B cell (primary cell): ENCODE data around the gene BRMS1. TPM values are rescaled to one million over a fixed set of nuclear protein-coding genes. Genes with fewer than 3 reads are reported as not detected.
A peak's percentile ranks its signal among the peaks of the same experiment; 100 is the strongest.

Experiments used
- ATAC-seq: fragments of 200-7000 bp; cut with Tn5 transposase; one replicate; pipeline ENCODE4 v1.10.0; 2021; ENCODE audit warnings: low read depth, mild to moderate bottlenecking, moderate number of reproducible peaks, moderate library complexity
- CTCF ChIA-PET: fragments of 350-600 bp; sonication (Branson Sonifier 250); formaldehyde crosslinking; loops from one replicate; lab custom pipeline; 2021; ENCODE audit warnings: antibody characterized with exemption, inconsistent platforms; lab: Charles Lee
- POLR2A ChIA-PET: fragments of 350-600 bp; sonication (Branson Sonifier 250); formaldehyde crosslinking; loops from one replicate; lab custom pipeline; 2021; ENCODE audit warnings: antibody characterized with exemption; lab: Charles Lee
- DNase-seq: peaks from one replicate; pipeline ENCODE4 v3.0.0; 2013
- H2AFZ ChIP-seq: 2 replicates; pipeline ENCODE4 v1.6.1; 2012; ENCODE audit warnings: mild to moderate bottlenecking, low read depth, low read length; ENCODE audit not compliant: insufficient read depth, poor library complexity, severe bottlenecking
- H3K27ac ChIP-seq, 2 donors: 1 replicate in 1 of 2; 2 replicates in 1 of 2; pipeline ENCODE4 v1.5.1; 2012 to 2013; ENCODE audit warnings: low read length in 2 of 2, mild to moderate bottlenecking in 2 of 2, moderate library complexity in 1 of 2
- H3K27me3 ChIP-seq, 4 experiments: fragments of 200-600 bp in 1 of 4; sonication (generic) in 1 of 4; replicated peaks in 1 of 4; 1 replicate in 2 of 4; 2 replicates in 2 of 4; pipeline versions ENCODE4 v1.6.1 to v1.7.0; 2013 to 2016; ENCODE audit warnings: low read length in 3 of 4, mild to moderate bottlenecking in 2 of 4, mixed read lengths in 1 of 4, moderate library complexity in 1 of 4; ENCODE audit not compliant: insufficient read depth in 4 of 4, control insufficient read depth in 3 of 4; ENCODE audit errors: control extremely low read depth in 1 of 4
- H3K36me3 ChIP-seq, 2 experiments: replicated peaks in 1 of 2; 1 replicate in 1 of 2; 2 replicates in 1 of 2; pipeline versions ENCODE4 v1.6.1 to v1.7.1; 2013; ENCODE audit warnings: low read length in 1 of 2; ENCODE audit not compliant: insufficient read depth in 2 of 2, control insufficient read depth in 1 of 2; ENCODE audit errors: control extremely low read depth in 1 of 2, extremely low read depth in 1 of 2
- H3K4me1 ChIP-seq, 2 donors: fragments of 200-600 bp in 1 of 2; sonication (generic) in 1 of 2; 1 replicate in 1 of 2; 2 replicates in 1 of 2; pipeline versions ENCODE4 v1.5.1 to v1.6.1; 2013 to 2017; ENCODE audit warnings: low read length in 2 of 2; ENCODE audit not compliant: control insufficient read depth in 2 of 2, insufficient read depth in 2 of 2
- H3K4me2 ChIP-seq: replicated peaks from 2 replicates; pipeline ENCODE3; 2012; ENCODE audit warnings: mild to moderate bottlenecking, low read depth, low read length; ENCODE audit not compliant: poor library complexity, severe bottlenecking
- H3K4me3 ChIP-seq, 5 experiments: fragments of 200-600 bp in 1 of 5; sonication (generic) in 1 of 5; 1 replicate in 3 of 5; 2 replicates in 2 of 5; pipeline versions ENCODE4 v1.5.1 to v1.7.0; 2011 to 2016; ENCODE audit warnings: low read length in 4 of 5, mild to moderate bottlenecking in 4 of 5, low read depth in 2 of 5, control low read depth in 1 of 5, moderate library complexity in 1 of 5; ENCODE audit not compliant: insufficient read depth in 1 of 5; ENCODE audit errors: control extremely low read depth in 1 of 5, extremely low read depth in 1 of 5
- H3K79me2 ChIP-seq: fragments of 200-600 bp; sonication (generic); one replicate; pipeline ENCODE4 v1.6.0; 2016; ENCODE audit warnings: low read length; ENCODE audit not compliant: control insufficient read depth, insufficient read depth
- H3K9ac ChIP-seq: fragments of 200-600 bp; sonication (generic); 2 replicates; pipeline ENCODE4 v1.6.1; 2017; ENCODE audit warnings: mild to moderate bottlenecking, low read length, moderate library complexity
- H3K9me3 ChIP-seq, 3 donors: one replicate each; pipeline versions ENCODE4 v1.6.1 to v1.7.1; 2013; ENCODE audit warnings: low read length in 2 of 3; ENCODE audit not compliant: control insufficient read depth in 2 of 3, insufficient read depth in 1 of 3; ENCODE audit errors: control extremely low read depth in 1 of 3
- H4K20me1 ChIP-seq: 2 replicates; pipeline ENCODE4 v1.6.0; 2012; ENCODE audit warnings: mild to moderate bottlenecking, low read length; ENCODE audit not compliant: insufficient read depth, control insufficient read depth, poor library complexity, severe bottlenecking
- H3K27ac Mint-ChIP-seq: one replicate; pipeline ENCODE4 v1.8.0; 2021; ENCODE audit warnings: mixed read lengths
- H3K27me3 Mint-ChIP-seq: one replicate; pipeline ENCODE4 v1.8.0; 2021; ENCODE audit warnings: mixed read lengths
- H3K4me1 Mint-ChIP-seq: one replicate; pipeline ENCODE4 v1.8.0; 2021; ENCODE audit warnings: mixed read lengths
- H3K4me3 Mint-ChIP-seq: one replicate; pipeline ENCODE4 v1.8.0; 2021; ENCODE audit warnings: mixed read lengths
- H3K9me3 Mint-ChIP-seq: one replicate; pipeline ENCODE4 v1.8.0; 2022; ENCODE audit warnings: mixed read lengths; ENCODE audit not compliant: insufficient read depth
- EZH2 ChIP-seq: IDR thresholded peaks from 2 replicates; pipeline ENCODE4 v1.6.1; 2012; ENCODE audit warnings: borderline replicate concordance, low read depth, mild to moderate bottlenecking, moderate library complexity, low read length; ENCODE audit not compliant: insufficient read depth, poor library complexity, severe bottlenecking
- WGBS: methylation state at CpG from one replicate; pipeline ENCODE4 v1.1.5; 2013; ENCODE audit warnings: missing lambda C conversion rate; ENCODE audit not compliant: insufficient coverage; 5-methylcytosine and 5-hydroxymethylcytosine counted together
- intact Hi-C: fragments of 100-400 bp; cut with micrococcal nuclease; formaldehyde crosslinking; loops from one replicate; pipeline ENCODE4 v1.10.0; 2022
- polyA plus RNA-seq: library from polyadenylated mRNA; depleted of rRNA; stranded (reverse); fragments of >200 nt; gene quantifications from 2 replicates; pipeline ENCODE4 v1.2.3, GENCODE V29; 2012
- total RNA-seq, 2 donors: library from RNA; stranded (reverse); fragments of 120-200 nt in 1 of 2; gene quantifications; 1 replicate in 1 of 2; 2 replicates in 1 of 2; pipeline versions ENCODE4 v1.2.3 to v1.2.4, GENCODE V29; 2013 to 2022
- TF ChIP-seq, protein P1 (sequence below): fragments of 200-600 bp; IDR thresholded peaks from one replicate; pipeline ENCODE4 v1.8.0; 2022; ENCODE audit warnings: antibody characterized with exemption, mild to moderate bottlenecking

Gene BRMS1
- total and polyA plus RNA-seq, 2 donors (not counting 1 experiment from before 2014, with no cell fraction given) = 51.2 to 58.3 TPM

DNA sequence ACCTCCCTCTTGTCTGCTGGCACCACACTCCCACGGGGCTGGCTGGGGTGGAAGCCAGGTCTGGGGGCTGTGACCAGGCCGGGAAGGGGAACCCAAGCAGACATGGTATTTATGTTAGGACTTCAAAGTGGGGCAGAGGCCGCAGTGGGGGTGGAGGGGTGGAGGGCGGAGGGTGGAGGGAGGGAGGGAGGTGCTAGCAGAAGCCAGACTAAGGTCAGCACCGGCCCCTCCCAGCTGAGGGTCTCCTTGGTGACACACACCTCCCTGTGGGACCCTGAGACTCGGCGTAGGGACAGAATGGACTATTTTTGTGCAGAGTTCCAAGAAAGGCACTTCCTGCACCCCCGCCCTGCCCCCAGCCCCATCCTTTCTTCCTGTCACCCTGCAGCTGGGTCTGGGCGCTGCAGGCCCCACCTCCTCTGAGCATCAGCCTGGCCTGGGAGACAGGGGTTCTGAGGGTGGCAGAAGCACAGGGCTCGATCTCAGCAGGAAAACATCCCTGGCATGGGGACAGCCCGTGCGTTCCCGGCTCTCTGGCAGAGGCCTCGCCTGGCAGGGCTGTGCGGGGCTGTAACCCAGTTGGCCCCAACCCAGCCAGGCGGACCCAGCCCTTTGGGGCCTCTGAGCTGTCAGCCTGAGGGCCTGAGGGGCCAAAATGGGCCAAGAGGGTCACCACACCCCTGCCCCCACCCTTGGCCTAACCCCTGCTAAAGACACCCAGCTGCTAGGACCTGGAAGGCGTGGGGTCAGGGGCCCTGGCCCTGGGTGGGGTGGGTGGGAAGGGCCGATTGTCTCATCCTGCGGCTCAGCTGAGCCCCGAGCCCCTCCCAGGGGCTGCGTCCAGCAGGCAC is 18.4 kb downstream of the BRMS1 start:
- WGBS = 47% methylated on average over 15 of the region's 21 CpGs
- Mint-ChIP-seq H3K9me3 (no peaks in the 10 kb centered on the region), H3K4me3 (no peak overlapping the region), H3K27ac (no peak overlapping the region), H3K27me3 (no peaks in the 10 kb centered on the region), H3K4me1 (peaks cover 16% of the 10 kb centered on the region)
- Histone ChIP-seq H3K4me3 (no peak overlapping the region), H2AFZ (no peak overlapping the region), H3K4me2 (no peak overlapping the region), H3K27me3 (no peaks in the 10 kb centered on the region), H3K79me2 (no peaks in the 10 kb centered on the region), H3K9me3 (no peaks in the 10 kb centered on the region), H3K36me3 (no peaks in the 10 kb centered on the region), H3K9ac (no peak overlapping the region), H3K27ac (no peak overlapping the region), H3K4me1 (peaks cover 15 to 25% of the 10 kb centered on the region in 2 donors), H4K20me1 (no peaks in the 10 kb centered on the region)
- intact Hi-C loops = no loop called here
- ChIA-PET CTCF (interaction anchor here (1.0 to 1.6 kb wide), 3 partner anchors 8 to 17 kb away, joined by 4 to 20 read pairs (median 4); no protein-coding TSS in a partner anchor), POLR2A (interaction anchor here (0.6 to 1.6 kb wide), 3 partner anchors 14 to 251 kb away, joined by 3 to 7 read pairs (median 5); no protein-coding TSS in a partner anchor)
- DNase-seq = peak; percentile 15
- TF ChIP-seq, protein P1, sequence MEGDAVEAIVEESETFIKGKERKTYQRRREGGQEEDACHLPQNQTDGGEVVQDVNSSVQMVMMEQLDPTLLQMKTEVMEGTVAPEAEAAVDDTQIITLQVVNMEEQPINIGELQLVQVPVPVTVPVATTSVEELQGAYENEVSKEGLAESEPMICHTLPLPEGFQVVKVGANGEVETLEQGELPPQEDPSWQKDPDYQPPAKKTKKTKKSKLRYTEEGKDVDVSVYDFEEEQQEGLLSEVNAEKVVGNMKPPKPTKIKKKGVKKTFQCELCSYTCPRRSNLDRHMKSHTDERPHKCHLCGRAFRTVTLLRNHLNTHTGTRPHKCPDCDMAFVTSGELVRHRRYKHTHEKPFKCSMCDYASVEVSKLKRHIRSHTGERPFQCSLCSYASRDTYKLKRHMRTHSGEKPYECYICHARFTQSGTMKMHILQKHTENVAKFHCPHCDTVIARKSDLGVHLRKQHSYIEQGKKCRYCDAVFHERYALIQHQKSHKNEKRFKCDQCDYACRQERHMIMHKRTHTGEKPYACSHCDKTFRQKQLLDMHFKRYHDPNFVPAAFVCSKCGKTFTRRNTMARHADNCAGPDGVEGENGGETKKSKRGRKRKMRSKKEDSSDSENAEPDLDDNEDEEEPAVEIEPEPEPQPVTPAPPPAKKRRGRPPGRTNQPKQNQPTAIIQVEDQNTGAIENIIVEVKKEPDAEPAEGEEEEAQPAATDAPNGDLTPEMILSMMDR = no peak
- TF ChIP-seq EZH2 = no peak
- ATAC-seq = no peak

DNA sequence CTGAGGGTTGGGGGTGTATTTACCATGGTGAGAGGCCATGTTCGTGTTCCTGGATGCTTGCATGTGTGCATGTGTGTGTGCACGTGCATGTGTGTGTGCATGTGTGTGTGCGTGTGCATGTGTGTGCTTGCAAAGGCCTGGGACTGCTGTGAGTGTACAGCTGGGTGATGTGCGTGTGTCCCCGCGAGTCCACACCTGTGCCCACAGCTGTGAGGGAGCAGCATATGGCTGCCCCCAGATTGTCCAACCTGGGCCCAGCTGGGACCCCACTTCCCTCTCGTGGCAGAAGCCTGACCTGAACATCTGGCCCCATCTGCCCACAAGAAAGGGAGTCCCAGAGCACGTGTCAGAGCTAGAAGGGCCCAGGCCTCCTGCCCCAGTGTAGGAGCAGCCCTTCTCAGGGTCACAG is 19.6 kb downstream of the BRMS1 start:
- no peaks in the 10 kb centered on the region for H3K36me3 ChIP-seq
- H3K4me3 Mint-ChIP-seq = no peak overlapping the region

More for the DNA sequence above, 19.6 kb downstream of the BRMS1 start:
- Mint-ChIP-seq H3K4me1 (peaks cover 16% of the 10 kb centered on the region), H3K27me3 (no peaks in the 10 kb centered on the region), H3K27ac (no peak overlapping the region), H3K9me3 (no peaks in the 10 kb centered on the region)
- WGBS = 38% methylated on average over 8 of the region's 8 CpGs
- no peaks in the 10 kb centered on the region for H3K27me3 ChIP-seq
- no peak overlapping the region for H3K4me3 ChIP-seq
- DNase-seq = peak; percentile 12
- H3K4me1 ChIP-seq = peaks cover 15 to 25% of the 10 kb centered on the region in 2 donors
- TF ChIP-seq, protein P1 = no peak
- TF ChIP-seq EZH2 = no peak
- no peaks in the 10 kb centered on the region for H3K9me3 ChIP-seq
- no peak overlapping the region for H2AFZ ChIP-seq
- H4K20me1 ChIP-seq = no peaks in the 10 kb centered on the region
- POLR2A ChIA-PET = no interaction called here
- H3K27ac ChIP-seq = no peak overlapping the region
- H3K9ac ChIP-seq = no peak overlapping the region
- no peak for ATAC-seq
- CTCF ChIA-PET = interaction anchor here (2.1 kb wide), 1 partner anchor 13 kb away, joined by 21 read pairs; no protein-coding TSS in a partner anchor
- no peaks in the 10 kb centered on the region for H3K79me2 ChIP-seq
- no peak overlapping the region for H3K4me2 ChIP-seq
- intact Hi-C loops = no loop called here
